Activated CD4-positive, alpha-beta T cell treated with anti-CD3 and anti-CD28 coated beads, Interleukin-2, amount 10 ng/mL, durations not matched to agents 7 days and 5 days (primary cell): ENCODE results near the gene CYP8B1. TPM values are rescaled to one million over a fixed set of nuclear protein-coding genes. Genes with fewer than 3 reads are reported as not detected.

Experiments used
- CTCF ChIA-PET: fragments of 350-600 bp; sonication (Branson Sonifier 250); formaldehyde crosslinking; loops from one replicate; lab custom pipeline; 2021; ENCODE audit warnings: antibody characterized with exemption; lab: Charles Lee
- POLR2A ChIA-PET: fragments of 350-600 bp; sonication (Branson Sonifier 250); formaldehyde crosslinking; loops from one replicate; lab custom pipeline; 2021; ENCODE audit warnings: antibody characterized with exemption; lab: Charles Lee
- DNase-seq: peaks from one replicate; pipeline ENCODE4 v3.0.0-alpha.2; 2020
- H3K27ac Mint-ChIP-seq: one replicate; pipeline ENCODE4 v1.8.0; 2021; ENCODE audit warnings: mild to moderate bottlenecking, moderate library complexity, mixed read lengths
- H3K27me3 Mint-ChIP-seq: one replicate; pipeline ENCODE4 v1.8.0; 2021; ENCODE audit warnings: mixed read lengths
- H3K36me3 Mint-ChIP-seq: one replicate; pipeline ENCODE4 v1.8.0; 2021; ENCODE audit warnings: low read depth, mixed read lengths
- H3K4me1 Mint-ChIP-seq: one replicate; pipeline ENCODE4 v1.8.0; 2021; ENCODE audit warnings: mixed read lengths
- H3K4me3 Mint-ChIP-seq: one replicate; pipeline ENCODE4 v1.8.0; 2021; ENCODE audit warnings: mild to moderate bottlenecking, moderate library complexity, mixed read lengths
- H3K9me3 Mint-ChIP-seq: one replicate; pipeline ENCODE4 v1.8.0; 2021; ENCODE audit warnings: mixed read lengths
- total RNA-seq, 2 experiments: library from RNA; stranded (reverse); gene quantifications; one replicate each; pipeline ENCODE4 v1.2.3, GENCODE V29; 2021

CYP8B1 gene
- total RNA-seq, 2 experiments from 2014 or later = not detected

DNA sequence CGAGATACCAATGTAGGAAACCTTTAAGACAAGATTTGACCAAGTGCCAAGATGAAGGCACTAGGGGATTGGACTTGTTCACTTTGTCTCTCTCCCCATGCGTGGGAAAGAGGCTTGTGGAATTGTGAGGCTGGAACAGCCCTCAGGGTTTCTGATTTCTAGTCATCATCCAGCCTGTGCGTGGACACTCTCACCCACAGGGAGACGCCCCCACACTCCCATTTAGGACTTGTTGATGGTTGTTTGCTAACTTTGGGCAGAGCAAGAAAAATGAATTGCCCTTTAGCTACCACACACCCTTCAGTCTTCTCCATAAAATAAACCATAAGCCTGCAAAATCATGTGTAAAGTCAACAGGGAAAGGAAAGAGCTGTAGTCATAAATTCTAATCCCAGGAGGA lies 48.0 kb downstream of the CYP8B1 start:
- no peaks in the 10 kb centered on the region for H3K9me3 Mint-ChIP-seq
- H3K27ac Mint-ChIP-seq = no peak overlapping the region
- H3K4me3 Mint-ChIP-seq = no peak overlapping the region
- CTCF ChIA-PET = no interaction called here
- H3K4me1 Mint-ChIP-seq = peaks cover 19% of the 10 kb centered on the region
- no peaks in the 10 kb centered on the region for H3K36me3 Mint-ChIP-seq
- peaks cover 24% of the 10 kb centered on the region for H3K27me3 Mint-ChIP-seq
- POLR2A ChIA-PET = no interaction called here
- DNase-seq = no peak

DNA sequence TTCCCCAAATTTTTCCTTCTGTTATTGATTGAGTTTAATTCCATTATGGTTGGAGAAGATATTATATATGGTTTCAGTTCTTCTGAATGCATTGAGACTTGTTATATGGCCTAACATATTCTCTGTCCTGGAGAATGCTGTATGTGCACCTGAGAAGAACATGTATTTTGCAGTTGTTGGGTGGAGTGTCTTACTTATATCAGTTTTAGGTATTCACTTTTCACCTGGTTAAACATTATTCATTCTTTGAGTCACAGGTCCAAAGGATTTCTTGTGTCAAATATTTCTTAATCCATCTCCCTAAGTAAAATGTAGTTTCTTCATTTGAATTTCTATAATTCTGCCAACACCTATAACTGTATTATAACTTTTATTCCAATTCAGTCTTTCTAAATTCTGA lies 48.7 kb downstream of the CYP8B1 start:
- Mint-ChIP-seq H3K27me3 (peaks cover 24% of the 10 kb centered on the region), H3K4me1 (peaks cover 19% of the 10 kb centered on the region), H3K27ac (no peak overlapping the region), H3K4me3 (no peak overlapping the region), H3K36me3 (no peaks in the 10 kb centered on the region), H3K9me3 (no peaks in the 10 kb centered on the region)
- ChIA-PET CTCF (no interaction called here), POLR2A (no interaction called here)
- no peak for DNase-seq

DNA sequence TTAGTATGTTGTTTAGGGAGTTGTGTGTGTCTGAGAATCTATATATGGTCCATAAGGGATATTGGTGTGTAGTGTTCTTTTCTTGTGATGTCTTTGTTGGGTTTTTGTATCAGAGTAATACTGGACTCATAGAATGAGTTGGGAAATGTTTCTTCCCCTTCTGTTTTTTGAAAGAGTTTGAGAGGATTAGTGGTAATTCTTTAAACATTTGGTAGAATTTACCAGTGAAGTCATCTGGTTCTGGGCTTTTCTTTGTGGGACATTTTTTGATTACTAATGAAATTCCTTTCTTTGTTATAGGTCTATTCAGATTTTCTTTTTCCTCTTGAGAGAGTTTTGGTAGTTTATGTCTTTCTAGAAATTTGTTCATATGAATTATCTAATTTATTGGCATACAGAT lies 49.5 kb downstream of the CYP8B1 start:
- H3K4me3 Mint-ChIP-seq = no peak overlapping the region
- no peak overlapping the region for H3K27ac Mint-ChIP-seq
- peaks cover 24% of the 10 kb centered on the region for H3K27me3 Mint-ChIP-seq
- CTCF ChIA-PET = interaction anchor here (0.7 kb wide), 1 partner anchor 1510 kb away, joined by 3 read pairs; no protein-coding TSS in a partner anchor
- H3K4me1 Mint-ChIP-seq = peaks cover 13% of the 10 kb centered on the region
- no peaks in the 10 kb centered on the region for H3K36me3 Mint-ChIP-seq
- POLR2A ChIA-PET = no interaction called here
- no peak for DNase-seq
- no peaks in the 10 kb centered on the region for H3K9me3 Mint-ChIP-seq

GRCh38 chr3:42823351-42823750 lies 52.3 kb downstream of the CYP8B1 start:
- DNase-seq = no peak
- Mint-ChIP-seq H3K4me3 (no peak overlapping the region), H3K27me3 (peaks cover 18% of the 10 kb centered on the region), H3K36me3 (no peaks in the 10 kb centered on the region), H3K9me3 (no peaks in the 10 kb centered on the region), H3K27ac (no peak overlapping the region), H3K4me1 (peaks cover 6% of the 10 kb centered on the region)
- ChIA-PET POLR2A (no interaction called here), CTCF (no interaction called here)

DNA sequence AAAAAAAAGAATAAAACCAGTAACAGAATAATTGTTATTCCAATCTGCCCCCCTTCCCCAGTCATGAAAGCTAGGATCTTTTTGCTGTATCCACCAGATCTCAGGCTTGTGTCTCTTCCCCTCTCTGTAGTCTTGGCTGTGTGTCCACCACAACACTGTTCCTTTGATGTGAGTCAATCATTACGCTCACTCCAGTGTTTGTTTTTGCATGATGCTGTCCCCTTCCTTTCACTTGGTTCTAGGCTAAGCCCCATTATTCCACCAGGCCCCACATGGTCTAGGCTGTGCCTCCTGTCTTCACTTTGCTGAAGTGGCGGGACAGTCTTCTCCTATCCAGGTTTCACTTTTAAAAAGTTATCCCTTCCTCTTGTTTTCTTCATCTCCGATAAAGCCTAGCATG lies 52.9 kb downstream of the CYP8B1 start:
- H3K27me3 Mint-ChIP-seq = peaks cover 18% of the 10 kb centered on the region
- H3K4me3 Mint-ChIP-seq = no peak overlapping the region
- no peaks in the 10 kb centered on the region for H3K36me3 Mint-ChIP-seq
- CTCF ChIA-PET = interaction anchor here (1.1 kb wide), 1 partner anchor 9 kb away, joined by 3 read pairs; no protein-coding TSS in a partner anchor
- no peaks in the 10 kb centered on the region for H3K9me3 Mint-ChIP-seq
- no peak for DNase-seq
- POLR2A ChIA-PET = no interaction called here
- peaks cover 6% of the 10 kb centered on the region for H3K4me1 Mint-ChIP-seq
- H3K27ac Mint-ChIP-seq = no peak overlapping the region

Other genes starting within 250 kb of the CYP8B1 start
- gene ZBTB47, start 222.2 kb downstream of the CYP8B1 start, total RNA-seq = under 1 TPM; 0.21 to 0.22 TPM
- not detected for gene KLHL40, start 190.3 kb downstream of the CYP8B1 start, total RNA-seq
- gene HHATL, start 173.1 kb downstream of the CYP8B1 start, total RNA-seq = not detected
- under 1 TPM; 0.60 to 0.65 TPM for gene CCDC13, start 102.6 kb downstream of the CYP8B1 start, total RNA-seq
- gene HIGD1A, start 71.4 kb downstream of the CYP8B1 start, total RNA-seq = 10 to 100 TPM; 51.6 to 72.1 TPM
- under 1 TPM; 0.40 to 0.73 TPM for gene ACKR2, start 66.4 kb downstream of the CYP8B1 start, total RNA-seq
- under 1 TPM; 0.22 to 0.25 TPM for gene ZNF662, start 30.3 kb upstream of the CYP8B1 start, total RNA-seq
- gene GASK1A, start 103.4 kb upstream of the CYP8B1 start, total RNA-seq = not detected
- 1 to 10 TPM; 6.7 to 6.9 TPM for gene POMGNT2, start 230.2 kb upstream of the CYP8B1 start, total RNA-seq